ENCODE data around the gene FAM107B.

GRCh38 chr10:14772399-14772798, 2.3 kb downstream of the FAM107B start:
- TF ChIP-seq CTCF (IDR thresholded peaks at IDR 0.05) (no peak), POLR2AphosphoS5 (IDR thresholded peaks at IDR 0.05) (no peak), EP300 (IDR thresholded peaks at IDR 0.05) (no peak), POLR2A (IDR thresholded peaks at IDR 0.05) (no peak)

All from gastroesophageal sphincter (tissue), 3 donors.